Transverse colon (tissue), 4 donors: ENCODE measurements around the gene DISC1. TPM values are rescaled to one million over a fixed set of nuclear protein-coding genes. Genes with fewer than 3 reads are reported as not detected.
A peak's percentile ranks its signal among the peaks of the same experiment; 100 is the strongest.

Source experiments
- DNase-seq: peaks from one replicate; pipeline ENCODE4 v3.0.0-alpha.2; 2019
- H3K27ac ChIP-seq, 4 donors: fragments of 200-600 bp; sonication (generic); 2 replicates each; pipeline ENCODE4 v1.5.1; 2016 to 2018; ENCODE audit warnings: inconsistent platforms in 4 of 4
- H3K27me3 ChIP-seq: fragments of 200-600 bp; sonication (generic); 2 replicates; pipeline ENCODE4 v1.5.1; 2017; ENCODE audit warnings: inconsistent platforms
- H3K36me3 ChIP-seq, 4 donors: fragments of 200-600 bp; sonication (generic); 2 replicates each; pipeline ENCODE4 v1.5.1; 2017 to 2019; ENCODE audit warnings: inconsistent platforms in 4 of 4
- H3K4me1 ChIP-seq, 4 donors: fragments of 200-600 bp; sonication (generic); 2 replicates each; pipeline ENCODE4 v1.5.1; 2017 to 2020; ENCODE audit warnings: inconsistent platforms in 4 of 4
- H3K4me3 ChIP-seq, 4 donors: fragments of 200-600 bp; sonication (generic); 1 replicate in 1 of 4; 2 replicates in 3 of 4; pipeline versions ENCODE4 v1.5.1 to v1.6.1; 2017 to 2019; ENCODE audit warnings: inconsistent platforms in 4 of 4
- H3K9me3 ChIP-seq, 2 donors: fragments of 200-600 bp; sonication (generic); 2 replicates each; pipeline ENCODE4 v1.5.1; 2017 to 2019; ENCODE audit warnings: inconsistent platforms in 2 of 2
- EP300 ChIP-seq: sonication (generic); formaldehyde crosslinking; IDR thresholded peaks from one replicate; pipeline ENCODE4 v1.6.1; 2017; ENCODE audit warnings: antibody characterized with exemption, low read depth
- POLR2A ChIP-seq: fragments of 450-650 bp; IDR thresholded peaks from one replicate; pipeline ENCODE4 v1.6.1; 2016; ENCODE audit warnings: antibody characterized with exemption, mild to moderate bottlenecking, moderate library complexity
- POLR2AphosphoS5 ChIP-seq, 3 donors: sonication (generic); formaldehyde crosslinking; IDR thresholded peaks; one replicate each; pipeline ENCODE4 v1.6.1; 2016; ENCODE audit warnings: antibody characterized with exemption in 3 of 3
- WGBS, 2 donors: methylation state at CpG; one replicate each; pipeline ENCODE4 v1.1.5; 2018; ENCODE audit warnings: low coverage in 1 of 2; 5-methylcytosine and 5-hydroxymethylcytosine counted together
- in situ Hi-C, 4 donors: fragments of 200-750 bp; cut with MboI; loops; one replicate each; pipeline versions ENCODE4 v1.15.0 to v1.15.1; 2017; ENCODE audit warnings: low sequenced_read_pairs in 3 of 4, low pct_ligation_motif_present in 1 of 4, low pct_unique_long_range_greater_than_20kb in 1 of 4
- intact Hi-C: fragments of 100-400 bp; cut with DNase I; formaldehyde crosslinking; loops from one replicate; pipeline ENCODE4 v1.15.1; 2023; ENCODE audit warnings: low total_unique reads
- total RNA-seq, 4 donors: library from RNA; depleted of rRNA; stranded (reverse); fragments of >200 nt; gene quantifications; one replicate each; pipeline ENCODE4 v1.1.0, GENCODE V29; 2016
- TF ChIP-seq, protein P1 (sequence below), 5 experiments: fragments of 200-600 bp in 3 of 5; fragments of 450-650 bp in 2 of 5; sonication (generic) in 3 of 5; IDR thresholded peaks; 1 replicate in 2 of 5; 2 replicates in 3 of 5; pipeline ENCODE4 v1.5.1; 2016 to 2017; ENCODE audit warnings: antibody characterized with exemption in 5 of 5, inconsistent platforms in 3 of 5, mild to moderate bottlenecking in 2 of 5, moderate library complexity in 1 of 5

Gene DISC1
- total RNA-seq, 4 donors from 2014 or later: 7.8 to 20.3 (median 11.5) TPM

DNA sequence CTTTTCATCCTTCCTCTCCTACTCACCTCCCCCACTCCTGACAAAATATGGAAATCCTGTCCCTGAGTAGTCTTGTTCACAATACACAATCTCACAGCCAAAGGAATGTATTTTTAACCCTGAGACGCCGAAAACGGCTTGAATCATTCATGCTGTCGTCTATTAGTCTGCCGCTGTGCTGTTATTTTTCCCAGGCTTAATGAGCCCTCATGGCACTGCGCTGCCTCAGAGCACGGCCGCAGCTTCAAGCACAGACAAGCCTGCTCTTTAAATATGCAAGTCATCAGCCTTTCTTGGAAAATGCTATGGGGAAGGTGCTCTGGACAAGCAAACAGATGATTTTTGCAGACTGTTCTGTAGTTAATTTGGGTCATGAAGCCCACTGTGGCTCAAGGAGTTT, 302.7 kb downstream of the DISC1 start:
- peaks cover 0 to 1% (median 0%) of the 10 kb centered on the region in 4 donors for H3K4me1 ChIP-seq
- H3K27ac ChIP-seq: no peak overlapping the region
- 55 to 63% methylated on average over 8 of the region's 8 CpGs for WGBS, 2 donors
- peaks cover 0 to 6% of the 10 kb centered on the region in 2 donors for H3K9me3 ChIP-seq
- H3K27me3 ChIP-seq: no peaks in the 10 kb centered on the region
- in situ Hi-C loops: no loop called here
- DNase-seq: no peak
- no peaks in the 10 kb centered on the region for H3K36me3 ChIP-seq
- no peak for TF ChIP-seq EP300
- TF ChIP-seq, protein P1, sequence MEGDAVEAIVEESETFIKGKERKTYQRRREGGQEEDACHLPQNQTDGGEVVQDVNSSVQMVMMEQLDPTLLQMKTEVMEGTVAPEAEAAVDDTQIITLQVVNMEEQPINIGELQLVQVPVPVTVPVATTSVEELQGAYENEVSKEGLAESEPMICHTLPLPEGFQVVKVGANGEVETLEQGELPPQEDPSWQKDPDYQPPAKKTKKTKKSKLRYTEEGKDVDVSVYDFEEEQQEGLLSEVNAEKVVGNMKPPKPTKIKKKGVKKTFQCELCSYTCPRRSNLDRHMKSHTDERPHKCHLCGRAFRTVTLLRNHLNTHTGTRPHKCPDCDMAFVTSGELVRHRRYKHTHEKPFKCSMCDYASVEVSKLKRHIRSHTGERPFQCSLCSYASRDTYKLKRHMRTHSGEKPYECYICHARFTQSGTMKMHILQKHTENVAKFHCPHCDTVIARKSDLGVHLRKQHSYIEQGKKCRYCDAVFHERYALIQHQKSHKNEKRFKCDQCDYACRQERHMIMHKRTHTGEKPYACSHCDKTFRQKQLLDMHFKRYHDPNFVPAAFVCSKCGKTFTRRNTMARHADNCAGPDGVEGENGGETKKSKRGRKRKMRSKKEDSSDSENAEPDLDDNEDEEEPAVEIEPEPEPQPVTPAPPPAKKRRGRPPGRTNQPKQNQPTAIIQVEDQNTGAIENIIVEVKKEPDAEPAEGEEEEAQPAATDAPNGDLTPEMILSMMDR (IDR thresholded peaks at IDR 0.05): no peak
- no peak for TF ChIP-seq POLR2A
- TF ChIP-seq POLR2AphosphoS5 (IDR thresholded peaks at IDR 0.05): no peak
- H3K4me3 ChIP-seq: no peak overlapping the region
- intact Hi-C loops: no loop called here

DNA sequence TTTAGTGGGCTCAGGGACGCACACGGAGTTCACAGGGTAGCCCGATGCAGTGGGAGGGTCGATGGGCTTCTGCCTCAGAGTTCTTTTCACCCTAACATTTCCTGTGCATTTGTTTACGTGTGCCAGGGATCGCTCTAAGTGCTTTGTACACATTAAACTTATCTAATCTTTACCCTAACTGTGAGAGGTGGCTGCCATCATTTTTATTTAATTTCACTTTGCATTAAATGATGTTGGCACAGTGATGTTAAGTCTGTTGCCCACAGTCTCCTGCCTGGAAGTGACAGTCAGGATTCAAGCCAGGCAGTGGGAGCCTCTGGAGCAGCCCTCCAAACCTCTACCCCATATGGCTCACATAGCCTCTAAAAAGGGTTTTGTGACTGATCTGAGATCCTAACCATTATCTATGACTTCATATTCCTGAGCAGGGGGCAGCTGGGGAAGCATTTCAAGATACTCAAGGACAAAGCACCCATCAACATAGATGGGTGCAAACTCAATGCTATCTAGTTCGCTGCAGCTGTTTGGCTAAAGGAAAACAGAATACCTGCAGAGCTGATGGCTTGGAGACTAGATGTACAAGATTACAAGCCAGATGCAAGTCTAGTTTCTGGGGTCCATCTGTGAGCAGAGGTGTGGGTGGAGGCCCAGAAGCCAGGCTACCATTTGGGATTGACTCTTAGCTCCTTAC, 303.8 kb downstream of the DISC1 start:
- intact Hi-C loops: no loop called here
- in situ Hi-C loops: no loop called here
- H3K36me3 ChIP-seq: no peaks in the 10 kb centered on the region

DNA sequence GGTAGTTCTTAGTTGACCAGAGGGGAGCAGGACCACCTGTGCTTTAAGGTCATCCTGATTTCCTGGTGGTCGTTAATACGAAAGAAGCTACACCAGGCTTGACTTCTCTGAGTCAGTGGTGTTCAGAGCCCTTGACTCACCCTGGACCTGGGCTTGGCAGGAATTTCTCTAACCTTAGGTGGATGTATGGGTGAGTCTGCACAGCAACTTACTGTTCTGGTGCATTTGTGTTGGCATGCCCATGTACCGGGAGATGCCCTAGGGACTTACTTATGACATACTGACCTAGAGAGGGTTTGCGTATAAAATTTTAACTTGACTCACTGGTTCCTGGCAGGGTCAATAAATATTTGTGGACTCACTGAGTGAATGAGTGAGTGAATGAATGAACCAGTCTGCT, 304.6 kb downstream of the DISC1 start:
- peaks cover 0 to 6% of the 10 kb centered on the region in 2 donors for H3K9me3 ChIP-seq
- no peak for DNase-seq
- in situ Hi-C loops (no loop called here), intact Hi-C loops (no loop called here)
- H3K36me3 ChIP-seq: no peaks in the 10 kb centered on the region
- 98 to 100% methylated on average over 2 to 4 of the region's 4 CpGs for WGBS, 2 donors
- H3K27me3 ChIP-seq: no peaks in the 10 kb centered on the region
- H3K4me1 ChIP-seq: peaks cover 0 to 20% (median 6%) of the 10 kb centered on the region in 4 donors
- no peak for TF ChIP-seq POLR2A
- TF ChIP-seq POLR2AphosphoS5 (IDR thresholded peaks at IDR 0.05): no peak
- TF ChIP-seq EP300: no peak
- TF ChIP-seq, protein P1 (IDR thresholded peaks at IDR 0.05): no peak
- H3K4me3 ChIP-seq: no peak overlapping the region
- H3K27ac ChIP-seq: no peak overlapping the region

More for the DNA sequence above, 303.8 kb downstream of the DISC1 start:
- no peaks in the 10 kb centered on the region for H3K27me3 ChIP-seq
- H3K27ac ChIP-seq: no peak overlapping the region
- TF ChIP-seq POLR2AphosphoS5 (IDR thresholded peaks at IDR 0.05) (no peak), EP300 (no peak), POLR2A (no peak)
- TF ChIP-seq, protein P1 (IDR thresholded peaks at IDR 0.05): no peak
- no peak for DNase-seq
- 81 to 100% methylated on average over 3 to 7 of the region's 7 CpGs for WGBS, 2 donors
- H3K9me3 ChIP-seq: peaks cover 0 to 6% of the 10 kb centered on the region in 2 donors
- peaks cover 0 to 12% (median 3%) of the 10 kb centered on the region in 4 donors for H3K4me1 ChIP-seq
- no peak overlapping the region for H3K4me3 ChIP-seq

DNA sequence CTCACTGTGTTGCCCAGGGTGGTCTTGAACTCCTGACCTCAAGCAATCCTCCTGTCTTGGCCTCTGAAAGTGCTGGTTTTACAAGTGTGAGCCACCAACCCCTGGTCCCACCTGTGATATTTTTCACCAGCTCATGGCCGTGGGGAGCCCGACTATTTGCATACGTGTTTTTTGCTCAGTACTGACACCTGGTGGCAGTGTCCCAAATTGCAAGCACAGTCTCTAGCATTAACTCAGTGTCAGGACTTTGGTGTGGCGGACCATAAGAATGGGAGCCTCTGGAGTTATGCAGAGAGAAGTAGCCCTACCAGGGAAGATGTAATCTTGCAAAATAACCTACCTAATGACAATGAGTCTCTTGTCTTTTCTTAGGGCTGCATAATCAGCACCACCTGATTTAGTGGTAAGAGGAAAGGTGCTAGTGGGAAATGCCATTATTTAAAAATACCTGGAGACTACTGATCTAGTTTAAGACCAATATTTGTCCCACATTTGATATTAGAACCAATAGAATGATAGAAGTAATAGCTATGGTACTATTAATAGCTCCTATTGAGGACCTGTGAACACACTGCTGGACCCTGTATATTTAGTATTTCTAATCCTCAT, 305.4 kb downstream of the DISC1 start:
- 80 to 82% methylated on average over 2 to 4 of the region's 4 CpGs for WGBS, 2 donors
- in situ Hi-C loops (no loop called here), intact Hi-C loops (no loop called here)
- no peaks in the 10 kb centered on the region for H3K27me3 ChIP-seq
- TF ChIP-seq POLR2A (no peak), POLR2AphosphoS5 (IDR thresholded peaks at IDR 0.05) (no peak)
- TF ChIP-seq, protein P1 (IDR thresholded peaks at IDR 0.05): peak in 4 of 5 experiments; percentile 44 to 56 (median 48)
- H3K27ac ChIP-seq: no peak overlapping the region
- H3K4me1 ChIP-seq: peaks cover 2 to 23% (median 8%) of the 10 kb centered on the region in 4 donors
- H3K9me3 ChIP-seq: peaks cover 0 to 6% of the 10 kb centered on the region in 2 donors
- no peak for DNase-seq
- no peak overlapping the region for H3K4me3 ChIP-seq
- H3K36me3 ChIP-seq: no peaks in the 10 kb centered on the region
